GM23338 (cell line): ENCODE data around the gene DHRSX. TPM values are rescaled to one million over a fixed set of nuclear protein-coding genes. Genes with fewer than 3 reads are reported as not detected.
"Not testable (repeated sequence)": the region's sequence is repeated elsewhere in the genome, so short reads cannot be mapped to it uniquely, and the experiment has no call there.

Experiments
- ATAC-seq: fragments of 200-7000 bp; cut with Tn5 transposase; 3 replicates; pipeline ENCODE4 v1.9.1; 2020
- DNase-seq: peaks from one replicate; pipeline ENCODE4 v3.0.0-alpha.2; 2015; ENCODE audit warnings: low spot score
- H2AFZ ChIP-seq: fragments of 200-600 bp; sonication (generic); 2 replicates; pipeline ENCODE4 v1.8.0; 2016; ENCODE audit warnings: antibody characterized with exemption, mild to moderate bottlenecking, moderate library complexity
- H3F3A ChIP-seq: fragments of 200-600 bp; sonication (generic); replicated peaks from 2 replicates; pipeline ENCODE4 v1.8.0; 2017; ENCODE audit warnings: antibody characterized with exemption, mixed run types, low read depth
- H3K27ac ChIP-seq: fragments of 200-600 bp; sonication (generic); 2 replicates; pipeline ENCODE4 v1.6.1; 2016; ENCODE audit warnings: low read depth
- H3K27me3 ChIP-seq: fragments of 200-600 bp; sonication (generic); 2 replicates; pipeline ENCODE4 v1.8.0; 2016; ENCODE audit warnings: mild to moderate bottlenecking, mixed run types, moderate library complexity; ENCODE audit not compliant: insufficient read depth
- H3K36me3 ChIP-seq: fragments of 200-600 bp; sonication (generic); 2 replicates; pipeline ENCODE4 v1.8.0; 2016; ENCODE audit warnings: mild to moderate bottlenecking; ENCODE audit not compliant: insufficient read depth
- H3K4me1 ChIP-seq: fragments of 200-600 bp; sonication (generic); 2 replicates; pipeline ENCODE4 v1.8.0; 2016; ENCODE audit warnings: mild to moderate bottlenecking, moderate library complexity; ENCODE audit not compliant: insufficient read depth
- H3K4me2 ChIP-seq: fragments of 200-600 bp; sonication (generic); 2 replicates; pipeline ENCODE4 v1.7.1; 2017; ENCODE audit warnings: mixed run types
- H3K4me3 ChIP-seq: fragments of 200-600 bp; sonication (generic); 2 replicates; pipeline ENCODE4 v1.6.1; 2016; ENCODE audit warnings: mixed run types
- H3K79me2 ChIP-seq: fragments of 200-600 bp; sonication (generic); replicated peaks from 2 replicates; pipeline ENCODE4 v1.8.0; 2017; ENCODE audit warnings: mild to moderate bottlenecking; ENCODE audit not compliant: insufficient read depth
- H3K9me2 ChIP-seq: fragments of 200-600 bp; sonication (generic); 2 replicates; pipeline ENCODE4 v1.8.0; 2017; ENCODE audit not compliant: insufficient read depth
- H4K20me1 ChIP-seq: fragments of 200-600 bp; sonication (generic); replicated peaks from 2 replicates; pipeline ENCODE4 v1.8.0; 2017; ENCODE audit warnings: mild to moderate bottlenecking; ENCODE audit not compliant: insufficient read depth
- H3K27ac Mint-ChIP-seq: 2 replicates; pipeline ENCODE4 v1.8.0; 2020; ENCODE audit warnings: inconsistent platforms, mild to moderate bottlenecking, moderate library complexity, mixed read lengths
- H3K27me3 Mint-ChIP-seq: 3 replicates; pipeline ENCODE4 v1.8.0; 2022; ENCODE audit warnings: low read depth, mild to moderate bottlenecking, moderate library complexity, mixed read lengths, inconsistent platforms; ENCODE audit not compliant: insufficient read depth, poor library complexity
- H3K36me3 Mint-ChIP-seq: 3 replicates; pipeline ENCODE4 v1.8.0; 2021; ENCODE audit warnings: low read depth, mild to moderate bottlenecking, inconsistent platforms, moderate library complexity, mixed read lengths
- H3K4me1 Mint-ChIP-seq: 3 replicates; pipeline ENCODE4 v1.8.0; 2020; ENCODE audit warnings: mild to moderate bottlenecking, inconsistent platforms, mixed read lengths
- H3K4me3 Mint-ChIP-seq: 3 replicates; pipeline ENCODE4 v1.8.0; 2021; ENCODE audit warnings: moderate library complexity, mild to moderate bottlenecking, inconsistent platforms, mixed read lengths
- H3K9me3 Mint-ChIP-seq: 3 replicates; pipeline ENCODE4 v1.8.0; 2020; ENCODE audit warnings: moderate library complexity, mild to moderate bottlenecking, inconsistent platforms, mixed read lengths
- CREB1 ChIP-seq: fragments of 250-450 bp; sonication (Bioruptor Pico); IDR thresholded peaks from 2 replicates; pipeline ENCODE4 v1.5.0; 2020; ENCODE audit warnings: low read depth, mild to moderate bottlenecking, moderate library complexity
- CTCF ChIP-seq, 2 experiments: fragments of 200-600 bp in 1 of 2; sonication (generic) in 1 of 2; conservative IDR thresholded peaks; 2 replicates each; pipeline versions ENCODE4 v1.5.1 to v1.6.1; 2016 to 2017; ENCODE audit warnings: antibody characterized with exemption in 2 of 2, low read depth in 2 of 2, mild to moderate bottlenecking in 2 of 2, moderate library complexity in 1 of 2
- EZH2 ChIP-seq: fragments of 200-600 bp; sonication (generic); IDR thresholded peaks from one replicate; pipeline ENCODE4 v1.8.0; 2017; ENCODE audit warnings: antibody characterized with exemption, mild to moderate bottlenecking, low read depth; ENCODE audit not compliant: unreplicated experiment
- NANOG ChIP-seq: IDR thresholded peaks from 2 replicates; pipeline ENCODE4 v1.6.1; 2016; ENCODE audit warnings: antibody characterized with exemption, borderline replicate concordance
- POLR2AphosphoS5 ChIP-seq: IDR thresholded peaks from 2 replicates; pipeline ENCODE4 v1.6.1; 2016; ENCODE audit warnings: antibody characterized with exemption, low read depth
- STAT1 ChIP-seq: IDR thresholded peaks from one replicate; pipeline ENCODE4 v1.6.1; 2016; ENCODE audit warnings: antibody characterized with exemption; ENCODE audit not compliant: unreplicated experiment
- ZNF331 ChIP-seq: fragments of 250-450 bp; sonication (Bioruptor Pico); IDR thresholded peaks from 2 replicates; pipeline ENCODE4 v1.5.0; 2020; ENCODE audit warnings: low read depth, mild to moderate bottlenecking, moderate library complexity
- ZNF462 ChIP-seq: fragments of 250-450 bp; sonication (Bioruptor Pico); IDR thresholded peaks from 2 replicates; pipeline ENCODE4 v1.5.0; 2020; ENCODE audit warnings: mild to moderate bottlenecking, moderate library complexity
- polyA plus RNA-seq: library from polyadenylated mRNA; unstranded; fragments of >200 nt; fragmentation: Nextera tagmentation; extraction: Ambion mirVana; gene quantifications from 2 replicates; pipeline ENCODE4 v1.2.1, GENCODE V29; 2016
- total RNA-seq: library from RNA; depleted of rRNA; stranded (reverse); fragments of >200 nt; shearing (Covaris generic); gene quantifications from 2 replicates; pipeline ENCODE4 v1.2.3, GENCODE V29; 2014

The DHRSX gene
- total and polyA plus RNA-seq, 2 experiments from 2014 or later = 33.9 to 43.0 TPM

GRCh38 chrX:2534261-2535021, 33.7 kb upstream of the DHRSX start:
- DNase-seq, H3K9me2 ChIP-seq, H3F3A ChIP-seq, H3K27me3 ChIP-seq, H3K4me2 ChIP-seq, H3K27me3 Mint-ChIP-seq, H4K20me1 ChIP-seq, H3K4me3 Mint-ChIP-seq, H3K79me2 ChIP-seq, H3K27ac Mint-ChIP-seq, ATAC-seq, H3K9me3 Mint-ChIP-seq, H3K36me3 Mint-ChIP-seq, H3K4me3 ChIP-seq, H3K4me1 Mint-ChIP-seq, H3K4me1 ChIP-seq, H3K36me3 ChIP-seq: not testable (repeated sequence)
- Histone ChIP-seq H3K27ac (0 out of 2 replicates have a peak overlapping the region, but pooled peaks have one; percentile 50), H2AFZ (peak overlapping the region; percentile 66; the same call in 1 of the 2 replicates)

- no peaks in the 10 kb centered on the region for H3K4me1 ChIP-seq
- H3K27me3 ChIP-seq = no peaks in the 10 kb centered on the region
- peaks cover 5% of the 10 kb centered on the region; the same call in 2 of the 3 replicates for H3K4me1 Mint-ChIP-seq
- peak overlapping the region; percentile 89; the same call in 1 of the 2 replicates for H2AFZ ChIP-seq
- DNase-seq (no peak), ATAC-seq (no peak)
- 0 out of 2 replicates have a peak, but pooled peaks cover 6% of the 10 kb centered on the region for H3K9me2 ChIP-seq
- H3K4me3 ChIP-seq = no peak overlapping the region
- H3K27ac ChIP-seq = no peak overlapping the region
- H3K4me3 Mint-ChIP-seq = no peak overlapping the region
- H3K79me2 ChIP-seq = no peaks in the 10 kb centered on the region
- H3K36me3 ChIP-seq = no peaks in the 10 kb centered on the region
- no peaks in the 10 kb centered on the region for H3K36me3 Mint-ChIP-seq
- no peak for TF ChIP-seq ZNF331
- TF ChIP-seq CTCF (conservative IDR thresholded peaks at IDR 0.05; ENCODE audit: low read depth in 2 of 2) = no peak
- TF ChIP-seq CREB1 = no peak
- no peak for TF ChIP-seq EZH2
- H3K9me3 Mint-ChIP-seq = no peaks in the 10 kb centered on the region
- H3K27ac Mint-ChIP-seq = no peak overlapping the region
- no peaks in the 10 kb centered on the region for H4K20me1 ChIP-seq
- peaks cover 3% of the 10 kb centered on the region for H3K27me3 Mint-ChIP-seq
- 0 out of 2 replicates have a peak, but pooled peaks cover 2% of the 10 kb centered on the region for H3F3A ChIP-seq
- no peak overlapping the region for H3K4me2 ChIP-seq
Measured at GRCh38 chrX:2533424-2533823, 32.6 kb upstream of the DHRSX start.

- no peak for DNase-seq
- Mint-ChIP-seq H3K36me3 (no peaks in the 10 kb centered on the region), H3K4me1 (peaks cover 14% of the 10 kb centered on the region), H3K27ac (no peak overlapping the region), H3K27me3 (peaks cover 4% of the 10 kb centered on the region), H3K9me3 (peaks cover 12% of the 10 kb centered on the region), H3K4me3 (no peak overlapping the region)
- Histone ChIP-seq H2AFZ (no peak overlapping the region), H3K79me2 (no peaks in the 10 kb centered on the region), H3F3A (no peaks in the 10 kb centered on the region), H4K20me1 (no peaks in the 10 kb centered on the region), H3K27ac (no peak overlapping the region), H3K27me3 (no peaks in the 10 kb centered on the region), H3K4me1 (peaks cover 3% of the 10 kb centered on the region), H3K4me2 (no peak overlapping the region), H3K9me2 (no peaks in the 10 kb centered on the region), H3K36me3 (no peaks in the 10 kb centered on the region), H3K4me3 (no peak overlapping the region)
- no peak for ATAC-seq
- TF ChIP-seq NANOG = no peak
- no peak for TF ChIP-seq ZNF462 (CRISPR knock-in tag)
- no peak for TF ChIP-seq ZNF331
- no peak for TF ChIP-seq POLR2AphosphoS5
- TF ChIP-seq STAT1 = no peak
- TF ChIP-seq CREB1 = no peak
Measured at GRCh38 chrX:2526390-2526789, 25.6 kb upstream of the DHRSX start.
